H1 (cell line): ENCODE results near the gene NOC3L. TPM values are rescaled to one million over a fixed set of nuclear protein-coding genes. Genes with fewer than 3 reads are reported as not detected.

Experiments used
- KDM5A ChIP-seq: fragments of 200-600 bp; IDR thresholded peaks from 2 replicates; pipeline ENCODE4 v1.7.1; 2012; ENCODE audit warnings: mild to moderate bottlenecking, low read length, inconsistent platforms, mixed read lengths
- RBBP5 ChIP-seq: IDR thresholded peaks from 2 replicates; pipeline ENCODE4 v1.7.1; 2012; ENCODE audit warnings: low read depth, mild to moderate bottlenecking, inconsistent platforms, low read length, moderate library complexity, borderline replicate concordance
- polyA plus RNA-seq, 7 experiments: library from polyadenylated mRNA; depleted of rRNA in 3 of 7; stranded (reverse) in 5 of 7; unstranded in 2 of 7; fragments of >200 nt in 5 of 7; fragments of 200-250 nt in 2 of 7; gene quantifications; 1 replicate in 5 of 7; 2 replicates in 1 of 7; 4 replicates in 1 of 7; pipeline versions ENCODE4 v1.2.1 to v1.2.3, GENCODE V29; 2011 to 2013; ENCODE audit warnings: missing spikeins in 2 of 7, mixed read lengths in 2 of 7
- total RNA-seq: library from RNA; stranded (reverse); fragmentation: NEBNext Ultra II Directional; extraction: Animal tissue kit (Norgen Biotek cat#: 25700); gene quantifications from 2 replicates; pipeline ENCODE4 v1.2.1, GENCODE V29; 2021

NOC3L gene
- total and polyA plus RNA-seq, 2 of the 8 experiments (the other 6 are each of a cell fraction or from before 2014, with no cell fraction given), result 7.1 to 39.1 TPM

DNA sequence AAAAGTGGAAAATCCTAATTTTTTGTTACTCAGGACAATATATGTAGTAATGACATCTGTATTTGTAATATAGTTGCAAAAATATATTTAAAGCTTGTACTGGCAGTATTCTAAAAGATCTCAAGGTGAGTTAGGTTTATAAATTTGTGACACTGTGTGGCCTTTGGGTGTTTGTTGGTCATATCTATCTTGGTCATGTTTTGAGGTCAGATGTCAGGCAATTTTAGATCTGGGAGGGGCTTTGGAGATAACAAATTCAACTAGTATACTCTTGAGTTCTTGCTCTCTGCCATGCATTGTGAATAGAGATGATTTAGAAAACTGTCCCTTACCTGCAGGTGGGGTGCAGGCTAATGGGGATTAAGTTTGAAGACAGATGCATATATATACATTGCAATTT, 42.7 kb upstream of the NOC3L start (continued):
- no peak for TF ChIP-seq KDM5A
- TF ChIP-seq RBBP5, result no peak
